HG02973 (cell line): ENCODE data around the gene HOXB9.

Experiments
- ATAC-seq: cut with Tn5 transposase; IDR thresholded peaks from one replicate; pipeline ENCODE4 v1.9.1; 2021; ENCODE audit warnings: moderate library complexity; ENCODE audit not compliant: unreplicated experiment

The HOXB9 gene

GRCh38 chr17:48599354-48599753, 26.8 kb downstream of the HOXB9 start:
- ATAC-seq, result no peak

- ATAC-seq, result no peak
These were observed 27.4 kb downstream of the HOXB9 start for GRCh38 chr17:48598736-48599135.

- ATAC-seq, result no peak
These were observed 28.2 kb downstream of the HOXB9 start for GRCh38 chr17:48597778-48598631.

- ATAC-seq, result no peak
These were observed 28.7 kb downstream of the HOXB9 start for GRCh38 chr17:48597528-48597777.

GRCh38 chr17:48596735-48597527, 29.2 kb downstream of the HOXB9 start:
- no peak for ATAC-seq

GRCh38 chr17:48596000-48596734, 30.0 kb downstream of the HOXB9 start:
- no peak for ATAC-seq

GRCh38 chr17:48595278-48595999, 30.7 kb downstream of the HOXB9 start:
- no peak for ATAC-seq

GRCh38 chr17:48594538-48595277, 31.4 kb downstream of the HOXB9 start:
- no peak for ATAC-seq

- ATAC-seq, result no peak
These were observed 32.2 kb downstream of the HOXB9 start for GRCh38 chr17:48593840-48594537.

- ATAC-seq, result no peak
These were observed 32.9 kb downstream of the HOXB9 start, which contains the start of gene HOXB5 for GRCh38 chr17:48593126-48593829. Gene HOXB5, minus strand, starts transcription at chr17:48593779. Its CDS starts 97 bp downstream, at chr17:48593682.

GRCh38 chr17:48592577-48592976, 33.6 kb downstream of the HOXB9 start:
- ATAC-seq, result no peak

GRCh38 chr17:48592057-48592514, 34.1 kb downstream of the HOXB9 start:
- ATAC-seq, result no peak

GRCh38 chr17:48591255-48592056, 34.7 kb downstream of the HOXB9 start:
- ATAC-seq, result no peak

- ATAC-seq, result no peak
These were observed 35.5 kb downstream of the HOXB9 start for GRCh38 chr17:48590607-48591161.

- ATAC-seq, result no peak
These were observed 36.1 kb downstream of the HOXB9 start, which contains the start of gene HOXB3 for GRCh38 chr17:48589831-48590606. Gene HOXB3, minus strand, starts transcription at chr17:48590241. Its CDS starts 37,767 bp downstream, at chr17:48552474.

- no peak for ATAC-seq
These were observed 36.9 kb downstream of the HOXB9 start for GRCh38 chr17:48589060-48589830.
